ENCODE data around the gene ACKR3. TPM values are rescaled to one million over a fixed set of nuclear protein-coding genes. Genes with fewer than 3 reads are reported as not detected.
A peak's percentile ranks its signal among the peaks of the same experiment; 100 is the strongest.

The ACKR3 gene
- polyA plus RNA-seq (ENCODE audit: insufficient read depth in 1 of 5, insufficient read length in 5 of 5, low replicate concordance in 1 of 5), result 10 to 100 TPM; 32.3 to 44.1 (median 38.1) TPM
- long read RNA-seq, donor 1, transcript ACKR3-201 (2 exons, 2,203 nt), result major isoform, 17 of 17 reads
- long read RNA-seq, donor 1, partial matches to known transcripts, result 0 of 17 reads
- long read RNA-seq, donor 1, other reads (novel, unspliced or antisense), result 0 of 17 reads
- long read RNA-seq, donor 2, transcript ACKR3-201 (2 exons, 2,203 nt), result major isoform, 8 of 8 reads
- long read RNA-seq, donor 2, partial matches to known transcripts, result 0 of 8 reads
- long read RNA-seq, donor 2, other reads (novel, unspliced or antisense), result 0 of 8 reads
- long read RNA-seq, donor 3, transcript ACKR3-201 (2 exons, 2,203 nt), result major isoform, 10 of 29 reads
- long read RNA-seq, donor 3, partial matches to known transcripts, result 19 of 29 reads
- long read RNA-seq, donor 3, other reads (novel, unspliced or antisense), result 0 of 29 reads
- long read RNA-seq, donor 4, transcript ACKR3-201 (2 exons, 2,203 nt), result major isoform, 6 of 7 reads
- long read RNA-seq, donor 4, partial matches to known transcripts, result 0 of 7 reads
- long read RNA-seq, donor 4, other reads (novel, unspliced or antisense), result 0 of 7 reads
- long read RNA-seq, donor 5, transcript ACKR3-201 (2 exons, 2,203 nt), result major isoform, 20 of 26 reads
- long read RNA-seq, donor 5, partial matches to known transcripts, result 5 of 26 reads
- long read RNA-seq, donor 5, other reads (novel, unspliced or antisense), result 0 of 26 reads
- long read RNA-seq, donor 6, transcript ACKR3-201 (2 exons, 2,203 nt), result major isoform, 10 of 15 reads
- long read RNA-seq, donor 6, partial matches to known transcripts, result 5 of 15 reads
- long read RNA-seq, donor 6, other reads (novel, unspliced or antisense), result 0 of 15 reads
- long read RNA-seq, donor 7, transcript ACKR3-201 (2 exons, 2,203 nt), result major isoform, 5 of 7 reads
- long read RNA-seq, donor 7, partial matches to known transcripts, result 0 of 7 reads
- long read RNA-seq, donor 7, other reads (novel, unspliced or antisense), result 0 of 7 reads
- long read RNA-seq, donor 8, partial matches to known transcripts, result 0 of 3 reads
- long read RNA-seq, donor 8, other reads (novel, unspliced or antisense), result 0 of 3 reads

- DNase-seq, result peak; percentile 68 to 81
Measured at GRCh38 chr2:236569573-236569973, at the start of gene ACKR3. Gene ACKR3, plus strand, starts transcription at chr2:236569825. Its CDS starts 10,641 bp downstream, at chr2:236580466.

GRCh38 chr2:236521556-236521955, 48.1 kb upstream of the ACKR3 start:
- no peak for DNase-seq

- DNase-seq, result no peak
Measured at GRCh38 chr2:236523249-236523648, 46.4 kb upstream of the ACKR3 start.

- DNase-seq, result no peak
Measured at GRCh38 chr2:236525411-236525997, 44.1 kb upstream of the ACKR3 start.

GRCh38 chr2:236526455-236527158, 43.0 kb upstream of the ACKR3 start:
- no peak for DNase-seq

- DNase-seq, result no peak
Measured at GRCh38 chr2:236527159-236527630, 42.4 kb upstream of the ACKR3 start.

- DNase-seq, result no peak
Measured at GRCh38 chr2:236529606-236530005, 40.0 kb upstream of the ACKR3 start.

- no peak for DNase-seq
Measured at GRCh38 chr2:236530512-236530911, 39.1 kb upstream of the ACKR3 start.

GRCh38 chr2:236531195-236531594, 38.4 kb upstream of the ACKR3 start:
- DNase-seq, result no peak

- no peak for DNase-seq
Measured at GRCh38 chr2:236531996-236532395, 37.6 kb upstream of the ACKR3 start.

GRCh38 chr2:236533343-236533742, 36.3 kb upstream of the ACKR3 start:
- no peak for DNase-seq

- DNase-seq, result no peak
Measured at GRCh38 chr2:236535024-236535423, 34.6 kb upstream of the ACKR3 start.

- DNase-seq, result no peak
Measured at GRCh38 chr2:236536727-236537398, 32.8 kb upstream of the ACKR3 start.

GRCh38 chr2:236538242-236538641, 31.4 kb upstream of the ACKR3 start:
- no peak for DNase-seq

- DNase-seq, result no peak
Measured at GRCh38 chr2:236541008-236541562, 28.5 kb upstream of the ACKR3 start.

- no peak for DNase-seq
Measured at GRCh38 chr2:236544362-236544761, 25.3 kb upstream of the ACKR3 start.

GRCh38 chr2:236545248-236545658, 24.4 kb upstream of the ACKR3 start:
- no peak for DNase-seq

- DNase-seq, result peak; percentile 52 to 55
Measured at GRCh38 chr2:236545814-236546480, 23.7 kb upstream of the ACKR3 start.

GRCh38 chr2:236546561-236547002, 23.0 kb upstream of the ACKR3 start:
- no peak for DNase-seq

Measured in right lung (tissue), 10 donors.